ENCODE results near the gene TTYH2.

The TTYH2 gene

GRCh38 chr17:74217037-74217730 is 3.8 kb downstream of the TTYH2 start:
- no peak for DNase-seq

GRCh38 chr17:74217888-74218287 is 4.5 kb downstream of the TTYH2 start:
- no peak for DNase-seq

GRCh38 chr17:74218436-74218835 is 5.1 kb downstream of the TTYH2 start:
- no peak for DNase-seq

GRCh38 chr17:74219576-74220133 is 6.3 kb downstream of the TTYH2 start:
- DNase-seq = no peak

- no peak for DNase-seq
Measured at GRCh38 chr17:74220219-74220618, 6.8 kb downstream of the TTYH2 start.

GRCh38 chr17:74220946-74221818 is 7.8 kb downstream of the TTYH2 start:
- DNase-seq = no peak

- no peak for DNase-seq
Measured at GRCh38 chr17:74222399-74222798, 9.0 kb downstream of the TTYH2 start.

GRCh38 chr17:74223901-74224300 is 10.5 kb downstream of the TTYH2 start:
- no peak for DNase-seq

- no peak for DNase-seq
Measured at GRCh38 chr17:74224959-74225725, 11.8 kb downstream of the TTYH2 start.

GRCh38 chr17:74226252-74226651 is 12.9 kb downstream of the TTYH2 start:
- no peak for DNase-seq

GRCh38 chr17:74227271-74228080 is 14.1 kb downstream of the TTYH2 start:
- no peak for DNase-seq

- DNase-seq = no peak
Measured at GRCh38 chr17:74228306-74228978, 15.1 kb downstream of the TTYH2 start.

GRCh38 chr17:74230896-74231295 is 17.5 kb downstream of the TTYH2 start:
- DNase-seq = no peak

GRCh38 chr17:74231928-74232907 is 18.8 kb downstream of the TTYH2 start:
- DNase-seq = no peak

- no peak for DNase-seq
Measured at GRCh38 chr17:74233937-74234336, 20.6 kb downstream of the TTYH2 start.

GRCh38 chr17:74234486-74234885 is 21.1 kb downstream of the TTYH2 start:
- DNase-seq = no peak

- no peak for DNase-seq
Measured at GRCh38 chr17:74235040-74235581, 21.7 kb downstream of the TTYH2 start.

- no peak for DNase-seq
Measured at GRCh38 chr17:74235911-74236371, 22.6 kb downstream of the TTYH2 start.

GRCh38 chr17:74237321-74237720 is 23.9 kb downstream of the TTYH2 start:
- no peak for DNase-seq

GRCh38 chr17:74239172-74239571 is 25.8 kb downstream of the TTYH2 start:
- no peak for DNase-seq

Data from activated CD4-positive, alpha-beta T cell treated with anti-CD3 and anti-CD28 coated beads, Interleukin-10, Interleukin-2, amounts not matched to agents 100 ng/mL and 50 ng/mL, durations not matched to agents 16 hours and 8 hours (primary cell).